ENCODE results near the gene HYI.
"Not testable (repeated sequence)": the region's sequence is repeated elsewhere in the genome, so short reads cannot be mapped to it uniquely, and the experiment has no call there.

Gene HYI

GRCh38 chr1:43426221-43426620 lies 27.5 kb downstream of the HYI start:
- DNase-seq, result no peak

- no peak for DNase-seq
Measured at GRCh38 chr1:43425045-43425444, 28.7 kb downstream of the HYI start.

- DNase-seq, result no peak
Measured at GRCh38 chr1:43423672-43424550, 29.8 kb downstream of the HYI start.

- no peak for DNase-seq
Measured at GRCh38 chr1:43422995-43423671, 30.6 kb downstream of the HYI start.

GRCh38 chr1:43421976-43422750 lies 31.6 kb downstream of the HYI start:
- DNase-seq, result no peak

- no peak for DNase-seq
Measured at GRCh38 chr1:43421396-43421795, 32.3 kb downstream of the HYI start.

GRCh38 chr1:43420874-43421273 lies 32.9 kb downstream of the HYI start:
- DNase-seq, result no peak

- no peak for DNase-seq
Measured at GRCh38 chr1:43419627-43420425, 33.9 kb downstream of the HYI start.

GRCh38 chr1:43418858-43419257 lies 34.9 kb downstream of the HYI start:
- DNase-seq, result no peak

GRCh38 chr1:43415901-43416300 lies 37.8 kb downstream of the HYI start:
- DNase-seq, result no peak

- peak; percentile 20 for DNase-seq
Measured at GRCh38 chr1:43414634-43415223, 39.0 kb downstream of the HYI start.

- DNase-seq, result not testable (repeated sequence)
Measured at GRCh38 chr1:43413426-43413825, 40.3 kb downstream of the HYI start.

- DNase-seq, result no peak
Measured at GRCh38 chr1:43410571-43410970, 43.2 kb downstream of the HYI start.

- DNase-seq, result no peak
Measured at GRCh38 chr1:43405876-43406234, 47.9 kb downstream of the HYI start.

- no peak for DNase-seq
Measured at GRCh38 chr1:43405219-43405875, 48.4 kb downstream of the HYI start.

- no peak for DNase-seq
Measured at GRCh38 chr1:43404353-43404752, 49.4 kb downstream of the HYI start.

- DNase-seq, result no peak
Measured at GRCh38 chr1:43402089-43402865, 51.5 kb downstream of the HYI start.

All from NCI-H1105 (cell line).